K562 (cell line): ENCODE data around the gene ESPN.

Experiments
- ELF1 ChIP-seq: fragments of 200-800 bp; sonication (Bioruptor generic); IDR thresholded peaks from 2 replicates; pipeline ENCODE4 v1.6.1; 2016; ENCODE audit warnings: missing genetic modification characterization, missing compliant biosample characterization
- KLF10 ChIP-seq: fragments of 250-450 bp; sonication (Bioruptor Pico); IDR thresholded peaks from 2 replicates; pipeline ENCODE4 v1.6.1; 2021; ENCODE audit warnings: matching md5 sums
- RBM15 ChIP-seq: fragments of 200-400 bp; formaldehyde crosslinking; IDR thresholded peaks from 2 replicates; pipeline ENCODE4 v1.6.1; 2018; ENCODE audit warnings: mild to moderate bottlenecking, low read length, moderate library complexity; ENCODE audit not compliant: insufficient read depth
- TBP ChIP-seq: optimal IDR thresholded peaks from 2 replicates; pipeline ENCODE3; 2011; ENCODE audit warnings: low read depth, low read length, improper control_type of control experiment
- ZNF3 ChIP-seq: fragments of 250-450 bp; sonication (Bioruptor Pico); IDR thresholded peaks from 2 replicates; pipeline ENCODE4 v1.5.0; 2021; ENCODE audit warnings: mild to moderate bottlenecking, moderate library complexity
- TF ChIP-seq, protein P1 (sequence below), 3 experiments: IDR thresholded peaks in 2 of 3; conservative IDR thresholded peaks in 1 of 3; 2 replicates each; pipeline ENCODE4 v1.5.1; 2011 to 2012; ENCODE audit warnings: low read length in 3 of 3, mild to moderate bottlenecking in 3 of 3, control low read depth in 2 of 3, improper control_type of control experiment in 1 of 3, inconsistent platforms in 1 of 3, low read depth in 1 of 3, mixed read lengths in 1 of 3, moderate library complexity in 1 of 3; ENCODE audit not compliant: insufficient read depth in 2 of 3

GRCh38 chr1:6497867-6498575 is 73.4 kb downstream of the ESPN start:
- no peak for TF ChIP-seq ELF1 (tag)
- no peak for TF ChIP-seq TBP
- TF ChIP-seq, protein P1, sequence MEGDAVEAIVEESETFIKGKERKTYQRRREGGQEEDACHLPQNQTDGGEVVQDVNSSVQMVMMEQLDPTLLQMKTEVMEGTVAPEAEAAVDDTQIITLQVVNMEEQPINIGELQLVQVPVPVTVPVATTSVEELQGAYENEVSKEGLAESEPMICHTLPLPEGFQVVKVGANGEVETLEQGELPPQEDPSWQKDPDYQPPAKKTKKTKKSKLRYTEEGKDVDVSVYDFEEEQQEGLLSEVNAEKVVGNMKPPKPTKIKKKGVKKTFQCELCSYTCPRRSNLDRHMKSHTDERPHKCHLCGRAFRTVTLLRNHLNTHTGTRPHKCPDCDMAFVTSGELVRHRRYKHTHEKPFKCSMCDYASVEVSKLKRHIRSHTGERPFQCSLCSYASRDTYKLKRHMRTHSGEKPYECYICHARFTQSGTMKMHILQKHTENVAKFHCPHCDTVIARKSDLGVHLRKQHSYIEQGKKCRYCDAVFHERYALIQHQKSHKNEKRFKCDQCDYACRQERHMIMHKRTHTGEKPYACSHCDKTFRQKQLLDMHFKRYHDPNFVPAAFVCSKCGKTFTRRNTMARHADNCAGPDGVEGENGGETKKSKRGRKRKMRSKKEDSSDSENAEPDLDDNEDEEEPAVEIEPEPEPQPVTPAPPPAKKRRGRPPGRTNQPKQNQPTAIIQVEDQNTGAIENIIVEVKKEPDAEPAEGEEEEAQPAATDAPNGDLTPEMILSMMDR (IDR thresholded peaks at IDR 0.05 in 2 of 3, conservative IDR thresholded peaks at IDR 0.05 in 1 of 3; ENCODE audit: insufficient read depth in 2 of 3, low read depth in 1 of 3, low read length in 3 of 3), result no peak
- TF ChIP-seq RBM15, result no peak
- no peak for TF ChIP-seq ZNF3
- TF ChIP-seq KLF10 (CRISPR knock-in tag), result no peak
